Liver (tissue), 9 donors: ENCODE data around the gene BPIFB1. TPM values are rescaled to one million over a fixed set of nuclear protein-coding genes. Genes with fewer than 3 reads are reported as not detected.

ENCODE experiments used
- DNase-seq: peaks from one replicate; pipeline ENCODE4 v3.0.0-alpha.2; 2017; ENCODE audit warnings: low spot score
- H3K27ac ChIP-seq, 2 donors: one replicate each; pipeline ENCODE4 v1.7.0; 2013; ENCODE audit warnings: inconsistent platforms in 2 of 2, low read length in 2 of 2, control low read depth in 1 of 2, low read depth in 1 of 2, mild to moderate bottlenecking in 1 of 2
- H3K27me3 ChIP-seq, 4 donors: one replicate each; pipeline versions ENCODE4 v1.6.1 to v1.7.0; 2013; ENCODE audit warnings: low read length in 3 of 4, inconsistent platforms in 1 of 4, mild to moderate bottlenecking in 1 of 4, moderate library complexity in 1 of 4; ENCODE audit not compliant: control insufficient read depth in 4 of 4, insufficient read depth in 4 of 4
- H3K36me3 ChIP-seq, 4 donors: one replicate each; pipeline versions ENCODE4 v1.6.1 to v1.7.0; 2013; ENCODE audit warnings: low read length in 3 of 4, mild to moderate bottlenecking in 3 of 4, low read depth in 1 of 4, moderate library complexity in 1 of 4; ENCODE audit not compliant: control insufficient read depth in 4 of 4, insufficient read depth in 3 of 4
- H3K4me1 ChIP-seq, 4 donors: one replicate each; pipeline versions ENCODE4 v1.6.1 to v1.7.0; 2013; ENCODE audit warnings: low read length in 3 of 4, mild to moderate bottlenecking in 3 of 4, moderate library complexity in 1 of 4; ENCODE audit not compliant: control insufficient read depth in 4 of 4, insufficient read depth in 4 of 4
- H3K4me3 ChIP-seq, 3 donors: one replicate each; pipeline versions ENCODE4 v1.6.1 to v1.7.0; 2013; ENCODE audit warnings: low read length in 3 of 3, control low read depth in 1 of 3, low read depth in 1 of 3, mild to moderate bottlenecking in 1 of 3
- H3K9ac ChIP-seq, 2 donors: one replicate each; pipeline ENCODE4 v1.7.0; 2013; ENCODE audit warnings: low read length in 2 of 2, mild to moderate bottlenecking in 2 of 2, moderate library complexity in 2 of 2, control low read depth in 1 of 2, low read depth in 1 of 2
- H3K9me3 ChIP-seq, 4 donors: one replicate each; pipeline versions ENCODE4 v1.6.1 to v1.7.0; 2013; ENCODE audit warnings: low read length in 3 of 4; ENCODE audit not compliant: control insufficient read depth in 4 of 4
- ATF3 ChIP-seq: IDR thresholded peaks from 2 replicates; pipeline ENCODE4 v1.6.1; 2016; ENCODE audit warnings: antibody characterized with exemption
- CTCF ChIP-seq: fragments of 150-350 bp; IDR thresholded peaks from 2 replicates; pipeline ENCODE4 v1.5.1; 2017; ENCODE audit warnings: improper control_type of control experiment, low read depth, low read length; ENCODE audit not compliant: missing input control
- EGR1 ChIP-seq, 2 donors: IDR thresholded peaks; 2 replicates each; pipeline ENCODE4 v1.6.1; 2016 to 2018; ENCODE audit warnings: antibody characterized with exemption in 2 of 2, low read depth in 2 of 2
- FOXA1 ChIP-seq: IDR thresholded peaks from 2 replicates; pipeline ENCODE4 v1.6.1; 2016; ENCODE audit warnings: antibody characterized with exemption
- FOXA2 ChIP-seq: IDR thresholded peaks from 2 replicates; pipeline ENCODE4 v1.6.1; 2016; ENCODE audit warnings: antibody characterized with exemption
- GABPA ChIP-seq, 2 donors: IDR thresholded peaks in 1 of 2; conservative IDR thresholded peaks in 1 of 2; 2 replicates each; pipeline ENCODE4 v1.6.1; 2016; ENCODE audit warnings: antibody characterized with exemption in 2 of 2, mild to moderate bottlenecking in 1 of 2, moderate library complexity in 1 of 2
- HNF4A ChIP-seq, 2 donors: conservative IDR thresholded peaks; 2 replicates each; pipeline ENCODE4 v1.6.1; 2016; ENCODE audit warnings: antibody characterized with exemption in 2 of 2, mild to moderate bottlenecking in 2 of 2
- HNF4G ChIP-seq: IDR thresholded peaks from 2 replicates; pipeline ENCODE4 v1.6.1; 2016; ENCODE audit warnings: antibody characterized with exemption
- JUND ChIP-seq, 2 donors: IDR thresholded peaks; 2 replicates each; pipeline ENCODE4 v1.6.1; 2016; ENCODE audit warnings: antibody characterized with exemption in 2 of 2
- MAX ChIP-seq: IDR thresholded peaks from 2 replicates; pipeline ENCODE4 v1.6.1; 2016; ENCODE audit warnings: antibody characterized with exemption
- NR2F2 ChIP-seq: IDR thresholded peaks from 2 replicates; pipeline ENCODE4 v1.6.1; 2016; ENCODE audit warnings: antibody characterized with exemption
- RAD21 ChIP-seq, 2 donors: IDR thresholded peaks; 2 replicates each; pipeline ENCODE4 v1.6.1; 2016; ENCODE audit warnings: antibody characterized with exemption in 2 of 2, mild to moderate bottlenecking in 2 of 2
- RXRA ChIP-seq, 2 donors: IDR thresholded peaks; 2 replicates each; pipeline ENCODE4 v1.6.1; 2017 to 2018; ENCODE audit warnings: antibody characterized with exemption in 2 of 2, mild to moderate bottlenecking in 1 of 2
- SP1 ChIP-seq: IDR thresholded peaks from 2 replicates; pipeline ENCODE4 v1.6.1; 2018; ENCODE audit warnings: antibody characterized with exemption, mild to moderate bottlenecking
- TAF1 ChIP-seq: conservative IDR thresholded peaks from 2 replicates; pipeline ENCODE4 v1.6.1; 2016; ENCODE audit warnings: antibody characterized with exemption, mild to moderate bottlenecking
- YY1 ChIP-seq: IDR thresholded peaks from 2 replicates; pipeline ENCODE4 v1.6.1; 2016; ENCODE audit warnings: antibody characterized with exemption, mild to moderate bottlenecking
- WGBS: extraction: QIAGEN DNeasy Blood & Tissue Kit; methylation state at CpG from one replicate; pipeline ENCODE4 v1.1.7; 2013; 5-methylcytosine and 5-hydroxymethylcytosine counted together
- polyA plus RNA-seq, 2 donors: library from polyadenylated mRNA; stranded (reverse) in 1 of 2; unstranded in 1 of 2; fragments of 200-250 nt in 1 of 2; fragments of >200 nt in 1 of 2; fragmentation: Nextera tagmentation in 1 of 2; extraction: Ambion mirVana in 1 of 2; gene quantifications; one replicate each; pipeline versions ENCODE4 v1.2.1 to v1.2.3, GENCODE V29; 2013 to 2015
- total RNA-seq, 2 donors: library from RNA; depleted of rRNA; stranded (reverse); fragments of >200 nt; gene quantifications; one replicate each; pipeline ENCODE4 v1.2.3, GENCODE V29; 2014
- TF ChIP-seq, protein P1 (sequence below): IDR thresholded peaks from 2 replicates; pipeline ENCODE4 v1.6.1; 2016; ENCODE audit warnings: antibody characterized with exemption
- TF ChIP-seq, protein P2 (sequence below): IDR thresholded peaks from 2 replicates; pipeline ENCODE4 v1.6.1; 2016; ENCODE audit warnings: antibody characterized with exemption, mild to moderate bottlenecking
- donor health status: healthy.
- donor health status: healthy.
- donor health status: healthy.
- donor health status: healthy.
- donor health status: healthy.

The BPIFB1 gene
- total and polyA plus RNA-seq, 4 donors, result 0.08 to 0.13 TPM; not detected in 2

DNA sequence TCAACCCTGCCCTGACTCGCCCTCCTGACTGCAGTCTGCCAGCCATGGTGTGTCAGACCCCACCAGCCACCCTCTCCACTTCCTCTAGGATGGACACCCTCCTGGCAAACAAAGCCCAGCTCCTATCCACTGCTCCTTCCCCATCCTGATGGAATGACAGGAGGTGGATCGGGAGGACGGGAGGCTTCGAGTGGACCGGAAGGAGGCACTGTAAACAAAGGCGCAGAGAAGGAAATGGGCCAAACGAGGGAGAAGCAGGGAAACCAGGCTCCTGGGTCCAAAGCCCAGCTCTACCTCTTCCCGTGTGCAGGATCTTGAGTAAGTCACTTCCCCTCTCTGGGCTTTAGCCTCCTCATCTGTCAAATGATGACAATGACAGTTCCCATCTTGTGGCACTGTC is 40.2 kb downstream of the BPIFB1 start (continued):
- TF ChIP-seq, protein P1, sequence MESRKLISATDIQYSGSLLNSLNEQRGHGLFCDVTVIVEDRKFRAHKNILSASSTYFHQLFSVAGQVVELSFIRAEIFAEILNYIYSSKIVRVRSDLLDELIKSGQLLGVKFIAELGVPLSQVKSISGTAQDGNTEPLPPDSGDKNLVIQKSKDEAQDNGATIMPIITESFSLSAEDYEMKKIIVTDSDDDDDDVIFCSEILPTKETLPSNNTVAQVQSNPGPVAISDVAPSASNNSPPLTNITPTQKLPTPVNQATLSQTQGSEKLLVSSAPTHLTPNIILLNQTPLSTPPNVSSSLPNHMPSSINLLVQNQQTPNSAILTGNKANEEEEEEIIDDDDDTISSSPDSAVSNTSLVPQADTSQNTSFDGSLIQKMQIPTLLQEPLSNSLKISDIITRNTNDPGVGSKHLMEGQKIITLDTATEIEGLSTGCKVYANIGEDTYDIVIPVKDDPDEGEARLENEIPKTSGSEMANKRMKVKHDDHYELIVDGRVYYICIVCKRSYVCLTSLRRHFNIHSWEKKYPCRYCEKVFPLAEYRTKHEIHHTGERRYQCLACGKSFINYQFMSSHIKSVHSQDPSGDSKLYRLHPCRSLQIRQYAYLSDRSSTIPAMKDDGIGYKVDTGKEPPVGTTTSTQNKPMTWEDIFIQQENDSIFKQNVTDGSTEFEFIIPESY, result no peak
- TF ChIP-seq GABPA (IDR thresholded peaks at IDR 0.05 in 1 of 2, conservative IDR thresholded peaks at IDR 0.05 in 1 of 2) (no peak), HNF4A (conservative IDR thresholded peaks at IDR 0.05) (no peak), NR2F2 (no peak)

- Histone ChIP-seq H3K4me3 (no peak overlapping the region), H3K9me3 (no peaks in the 10 kb centered on the region), H3K36me3 (no peaks in the 10 kb centered on the region), H3K27me3 (peaks cover 0 to 3% (median 0%) of the 10 kb centered on the region in 4 donors), H3K4me1 (no peaks in the 10 kb centered on the region), H3K9ac (no peak overlapping the region), H3K27ac (no peak overlapping the region)
- TF ChIP-seq FOXA2 (no peak), JUND (IDR thresholded peaks at IDR 0.05) (no peak), RAD21 (IDR thresholded peaks at IDR 0.05) (no peak), FOXA1 (no peak), HNF4A (conservative IDR thresholded peaks at IDR 0.05) (no peak), GABPA (IDR thresholded peaks at IDR 0.05 in 1 of 2, conservative IDR thresholded peaks at IDR 0.05 in 1 of 2) (no peak), TAF1 (no peak), MAX (no peak), RXRA (IDR thresholded peaks at IDR 0.05) (no peak), EGR1 (IDR thresholded peaks at IDR 0.05; ENCODE audit: low read depth in 2 of 2) (no peak), YY1 (no peak), CTCF (no peak), ATF3 (no peak), SP1 (no peak), HNF4G (no peak), NR2F2 (no peak)
- TF ChIP-seq, protein P2, sequence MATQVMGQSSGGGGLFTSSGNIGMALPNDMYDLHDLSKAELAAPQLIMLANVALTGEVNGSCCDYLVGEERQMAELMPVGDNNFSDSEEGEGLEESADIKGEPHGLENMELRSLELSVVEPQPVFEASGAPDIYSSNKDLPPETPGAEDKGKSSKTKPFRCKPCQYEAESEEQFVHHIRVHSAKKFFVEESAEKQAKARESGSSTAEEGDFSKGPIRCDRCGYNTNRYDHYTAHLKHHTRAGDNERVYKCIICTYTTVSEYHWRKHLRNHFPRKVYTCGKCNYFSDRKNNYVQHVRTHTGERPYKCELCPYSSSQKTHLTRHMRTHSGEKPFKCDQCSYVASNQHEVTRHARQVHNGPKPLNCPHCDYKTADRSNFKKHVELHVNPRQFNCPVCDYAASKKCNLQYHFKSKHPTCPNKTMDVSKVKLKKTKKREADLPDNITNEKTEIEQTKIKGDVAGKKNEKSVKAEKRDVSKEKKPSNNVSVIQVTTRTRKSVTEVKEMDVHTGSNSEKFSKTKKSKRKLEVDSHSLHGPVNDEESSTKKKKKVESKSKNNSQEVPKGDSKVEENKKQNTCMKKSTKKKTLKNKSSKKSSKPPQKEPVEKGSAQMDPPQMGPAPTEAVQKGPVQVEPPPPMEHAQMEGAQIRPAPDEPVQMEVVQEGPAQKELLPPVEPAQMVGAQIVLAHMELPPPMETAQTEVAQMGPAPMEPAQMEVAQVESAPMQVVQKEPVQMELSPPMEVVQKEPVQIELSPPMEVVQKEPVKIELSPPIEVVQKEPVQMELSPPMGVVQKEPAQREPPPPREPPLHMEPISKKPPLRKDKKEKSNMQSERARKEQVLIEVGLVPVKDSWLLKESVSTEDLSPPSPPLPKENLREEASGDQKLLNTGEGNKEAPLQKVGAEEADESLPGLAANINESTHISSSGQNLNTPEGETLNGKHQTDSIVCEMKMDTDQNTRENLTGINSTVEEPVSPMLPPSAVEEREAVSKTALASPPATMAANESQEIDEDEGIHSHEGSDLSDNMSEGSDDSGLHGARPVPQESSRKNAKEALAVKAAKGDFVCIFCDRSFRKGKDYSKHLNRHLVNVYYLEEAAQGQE, result no peak
- TF ChIP-seq, protein P1, result no peak
- no peak for DNase-seq
- WGBS, result 80% methylated on average over 2 of the region's 2 CpGs
Observed at GRCh38 chr20:33325350-33325749, 42.3 kb downstream of the BPIFB1 start.
